NCI-H2107 (cell line): ENCODE data around the gene AJAP1.

Experiments
- DNase-seq: peaks from one replicate; lab custom pipeline; 2025; lab: John Stamatoyannopoulos, UW

The AJAP1 gene

GRCh38 chr1:4702464-4702863 is 48.1 kb downstream of the AJAP1 start:
- DNase-seq: no peak

- no peak for DNase-seq
Measured at GRCh38 chr1:4702932-4703331, 48.5 kb downstream of the AJAP1 start.

GRCh38 chr1:4703646-4704045 is 49.2 kb downstream of the AJAP1 start:
- no peak for DNase-seq

GRCh38 chr1:4708840-4709507 is 54.6 kb downstream of the AJAP1 start:
- no peak for DNase-seq

- DNase-seq: no peak
Measured at GRCh38 chr1:4709641-4710040, 55.2 kb downstream of the AJAP1 start.

- DNase-seq: no peak
Measured at GRCh38 chr1:4710592-4711415, 56.4 kb downstream of the AJAP1 start.

- no peak for DNase-seq
Measured at GRCh38 chr1:4711416-4712275, 57.2 kb downstream of the AJAP1 start.

- no peak for DNase-seq
Measured at GRCh38 chr1:4713669-4714068, 59.3 kb downstream of the AJAP1 start.

GRCh38 chr1:4716406-4716805 is 62.0 kb downstream of the AJAP1 start:
- no peak for DNase-seq

GRCh38 chr1:4718071-4718470 is 63.7 kb downstream of the AJAP1 start:
- DNase-seq: no peak

- DNase-seq: no peak
Measured at GRCh38 chr1:4723106-4723505, 68.7 kb downstream of the AJAP1 start.

- no peak for DNase-seq
Measured at GRCh38 chr1:4724001-4724400, 69.6 kb downstream of the AJAP1 start.

- no peak for DNase-seq
Measured at GRCh38 chr1:4724695-4725250, 70.4 kb downstream of the AJAP1 start.

- no peak for DNase-seq
Measured at GRCh38 chr1:4725416-4725815, 71.0 kb downstream of the AJAP1 start.

- no peak for DNase-seq
Measured at GRCh38 chr1:4726620-4727341, 72.4 kb downstream of the AJAP1 start.

- no peak for DNase-seq
Measured at GRCh38 chr1:4728319-4729089, 74.1 kb downstream of the AJAP1 start.

GRCh38 chr1:4729090-4729471 is 74.7 kb downstream of the AJAP1 start:
- DNase-seq: no peak

GRCh38 chr1:4730078-4730477 is 75.7 kb downstream of the AJAP1 start:
- DNase-seq: no peak

- DNase-seq: no peak
Measured at GRCh38 chr1:4733446-4734177, 79.2 kb downstream of the AJAP1 start.

GRCh38 chr1:4734219-4734618 is 79.8 kb downstream of the AJAP1 start:
- DNase-seq: no peak
